ENCODE data around the gene FRMPD4.

DNA sequence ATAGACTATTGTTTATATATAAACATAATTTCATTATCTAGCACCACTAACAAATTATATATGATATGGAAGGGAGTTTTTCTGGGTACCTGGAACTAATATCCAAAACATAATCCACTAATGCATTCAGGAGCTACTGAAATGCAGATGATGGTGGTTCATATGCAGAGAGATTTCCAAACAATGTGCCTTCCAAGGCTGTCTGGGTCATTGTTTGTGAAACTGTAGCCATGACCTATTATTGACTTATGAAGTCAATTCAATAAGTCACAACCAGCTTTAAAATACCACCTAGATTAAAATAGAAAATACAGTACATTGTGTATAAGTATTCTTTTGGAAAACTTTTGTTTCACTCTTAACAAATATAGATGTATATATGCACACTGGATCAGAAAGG is 415.9 kb downstream of the FRMPD4 start:
- TF ChIP-seq, protein P1, sequence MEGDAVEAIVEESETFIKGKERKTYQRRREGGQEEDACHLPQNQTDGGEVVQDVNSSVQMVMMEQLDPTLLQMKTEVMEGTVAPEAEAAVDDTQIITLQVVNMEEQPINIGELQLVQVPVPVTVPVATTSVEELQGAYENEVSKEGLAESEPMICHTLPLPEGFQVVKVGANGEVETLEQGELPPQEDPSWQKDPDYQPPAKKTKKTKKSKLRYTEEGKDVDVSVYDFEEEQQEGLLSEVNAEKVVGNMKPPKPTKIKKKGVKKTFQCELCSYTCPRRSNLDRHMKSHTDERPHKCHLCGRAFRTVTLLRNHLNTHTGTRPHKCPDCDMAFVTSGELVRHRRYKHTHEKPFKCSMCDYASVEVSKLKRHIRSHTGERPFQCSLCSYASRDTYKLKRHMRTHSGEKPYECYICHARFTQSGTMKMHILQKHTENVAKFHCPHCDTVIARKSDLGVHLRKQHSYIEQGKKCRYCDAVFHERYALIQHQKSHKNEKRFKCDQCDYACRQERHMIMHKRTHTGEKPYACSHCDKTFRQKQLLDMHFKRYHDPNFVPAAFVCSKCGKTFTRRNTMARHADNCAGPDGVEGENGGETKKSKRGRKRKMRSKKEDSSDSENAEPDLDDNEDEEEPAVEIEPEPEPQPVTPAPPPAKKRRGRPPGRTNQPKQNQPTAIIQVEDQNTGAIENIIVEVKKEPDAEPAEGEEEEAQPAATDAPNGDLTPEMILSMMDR (IDR thresholded peaks at IDR 0.05): no peak
- TF ChIP-seq POLR2A (IDR thresholded peaks at IDR 0.05): no peak

Measured in lower leg skin (tissue), 3 donors.